Activated CD4-positive, alpha-beta T cell treated with anti-CD3 and anti-CD28 coated beads, Interleukin-2, Interleukin-4, amounts not matched to agents 100 ng/mL and 50 ng/mL, durations not matched to agents 16 hours and 8 hours (primary cell): Measurements from ENCODE around the gene ZNF445.
"Not testable (repeated sequence)": the region's sequence is repeated elsewhere in the genome, so short reads cannot be mapped to it uniquely, and the experiment has no call there.

Source experiments
- DNase-seq: peaks from one replicate; pipeline ENCODE4 v3.0.0-alpha.2; 2020; ENCODE audit warnings: low spot score

Gene ZNF445

DNA sequence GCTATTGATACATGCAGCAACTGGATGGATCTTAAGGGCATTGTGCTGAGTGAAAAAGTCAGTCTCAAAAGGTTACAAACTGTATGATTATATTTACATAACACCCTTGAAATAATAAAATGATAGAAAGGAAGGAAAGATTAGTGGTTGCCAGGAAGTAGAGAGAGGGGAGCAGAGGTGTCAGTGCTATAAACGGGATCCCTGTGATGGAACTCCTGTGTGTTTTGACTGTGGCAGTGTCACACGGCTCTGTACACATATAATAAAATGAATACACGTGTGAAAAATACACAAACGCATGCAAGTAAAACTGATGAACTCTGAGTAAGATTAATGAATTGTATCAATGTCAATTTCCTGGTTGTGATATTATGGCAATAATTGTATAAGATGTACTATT is 78.6 kb downstream of the ZNF445 start:
- no peak for DNase-seq

- not testable (repeated sequence) for DNase-seq
These were observed 79.2 kb downstream of the ZNF445 start for GRCh38 chr3:44398271-44398670.

DNA sequence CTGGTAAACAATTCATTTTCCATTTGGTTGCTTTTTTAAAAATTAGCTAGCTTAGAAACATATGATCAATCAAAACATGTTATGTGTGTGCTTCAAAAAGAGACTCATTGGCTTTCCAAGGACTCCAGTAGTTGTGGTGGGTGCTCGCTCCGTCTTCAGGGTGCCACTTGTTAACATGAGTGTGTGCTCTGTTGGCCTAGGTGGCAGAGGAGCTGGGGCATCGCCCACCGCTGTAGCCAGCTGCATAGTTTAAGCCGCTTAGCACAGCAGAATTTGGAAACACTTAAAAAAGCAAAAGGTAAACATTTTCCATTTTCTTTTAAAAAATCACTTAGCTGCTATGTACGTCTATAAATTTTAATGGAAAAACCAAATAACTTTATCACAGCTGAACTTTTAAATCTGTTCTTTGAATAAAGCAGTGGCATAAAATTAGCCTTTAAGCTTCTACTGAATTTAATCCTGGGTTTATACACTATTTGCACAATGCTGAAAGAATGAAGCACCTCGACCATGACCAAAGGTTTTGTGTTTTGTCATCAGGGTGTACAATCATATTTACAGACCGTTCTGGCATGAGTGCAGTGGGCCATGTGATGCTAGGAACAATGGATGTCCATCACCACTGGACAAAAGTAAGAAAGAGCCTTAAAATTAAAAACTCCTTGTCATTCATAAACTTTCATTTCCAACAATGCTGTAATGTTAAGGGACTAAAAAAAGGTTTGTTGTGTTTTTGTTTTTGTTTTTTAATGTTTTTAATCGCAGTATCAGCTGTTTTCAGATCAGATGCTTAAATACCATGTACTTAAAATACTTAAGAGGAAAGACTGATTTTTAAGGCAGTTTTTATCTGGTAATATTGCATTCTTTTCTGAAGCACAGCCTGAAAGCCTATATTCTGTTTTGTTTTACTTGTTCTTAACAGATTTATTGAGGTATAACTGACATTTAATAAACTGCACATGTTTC is 81.0 kb downstream of the ZNF445 start:
- DNase-seq: no peak

GRCh38 chr3:44395714-44396113 is 81.8 kb downstream of the ZNF445 start:
- no peak for DNase-seq

GRCh38 chr3:44392489-44392888 is 85.0 kb downstream of the ZNF445 start:
- no peak for DNase-seq

GRCh38 chr3:44387404-44387803 is 90.1 kb downstream of the ZNF445 start:
- DNase-seq: no peak
